ENCODE results near the gene PIWIL1. TPM values are rescaled to one million over a fixed set of nuclear protein-coding genes. Genes with fewer than 3 reads are reported as not detected.

Gene PIWIL1
- total RNA-seq, 1 donor from 2014 or later = not detected

DNA sequence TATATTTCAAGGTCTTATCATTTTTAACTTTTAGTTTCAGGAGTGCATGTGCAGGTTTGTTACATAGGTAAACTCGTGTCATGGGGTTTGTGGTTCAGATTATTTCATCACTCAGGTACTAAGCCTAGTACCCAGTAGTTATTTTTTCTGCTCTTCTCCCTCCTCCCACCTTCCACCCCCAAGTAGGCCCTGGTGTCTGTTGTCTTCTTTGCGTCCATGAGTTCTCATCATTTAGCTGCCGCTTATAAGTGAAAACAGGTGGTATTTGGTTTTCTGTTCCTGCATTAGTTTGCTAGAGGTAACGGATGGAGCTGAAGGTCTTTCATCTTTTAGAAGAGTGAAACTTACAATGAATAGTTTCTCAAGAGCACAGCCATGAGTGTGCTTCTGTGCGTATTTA is 24.4 kb downstream of the PIWIL1 start:
- peaks cover 85% of the 10 kb centered on the region for H3K27me3 Mint-ChIP-seq (ENCODE audit: low read depth)
- no peak overlapping the region for H3K27ac Mint-ChIP-seq (ENCODE audit: unreplicated experiment)

DNA sequence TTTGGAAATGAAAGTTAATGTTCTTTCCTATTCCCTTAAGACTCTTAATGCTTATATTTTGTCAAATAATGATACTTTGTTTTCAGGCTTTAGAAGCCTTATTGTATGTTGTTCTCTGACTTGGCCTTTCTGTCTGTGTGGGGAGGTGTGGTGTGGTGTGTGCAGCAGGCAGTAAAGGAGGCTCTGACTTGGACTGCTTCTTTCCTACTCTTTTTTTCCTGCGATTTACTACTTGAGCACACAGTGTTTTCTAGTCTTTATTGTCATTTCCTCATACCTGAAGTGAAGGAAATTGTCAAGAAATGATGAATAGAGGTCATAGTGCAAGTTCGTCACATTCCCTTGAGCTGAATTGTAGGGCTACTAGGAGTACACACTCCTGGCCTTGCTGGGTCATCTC is 26.9 kb downstream of the PIWIL1 start:
- Mint-ChIP-seq H3K4me1 (no peaks in the 10 kb centered on the region), H3K27ac (ENCODE audit: unreplicated experiment) (no peak overlapping the region)

More for the DNA sequence above, 24.4 kb downstream of the PIWIL1 start:
- Mint-ChIP-seq H3K9me3 (no peaks in the 10 kb centered on the region), H3K4me1 (no peaks in the 10 kb centered on the region), H3K4me3 (no peak overlapping the region), H3K36me3 (ENCODE audit: low read depth) (no peaks in the 10 kb centered on the region)
- TF ChIP-seq, protein P1, sequence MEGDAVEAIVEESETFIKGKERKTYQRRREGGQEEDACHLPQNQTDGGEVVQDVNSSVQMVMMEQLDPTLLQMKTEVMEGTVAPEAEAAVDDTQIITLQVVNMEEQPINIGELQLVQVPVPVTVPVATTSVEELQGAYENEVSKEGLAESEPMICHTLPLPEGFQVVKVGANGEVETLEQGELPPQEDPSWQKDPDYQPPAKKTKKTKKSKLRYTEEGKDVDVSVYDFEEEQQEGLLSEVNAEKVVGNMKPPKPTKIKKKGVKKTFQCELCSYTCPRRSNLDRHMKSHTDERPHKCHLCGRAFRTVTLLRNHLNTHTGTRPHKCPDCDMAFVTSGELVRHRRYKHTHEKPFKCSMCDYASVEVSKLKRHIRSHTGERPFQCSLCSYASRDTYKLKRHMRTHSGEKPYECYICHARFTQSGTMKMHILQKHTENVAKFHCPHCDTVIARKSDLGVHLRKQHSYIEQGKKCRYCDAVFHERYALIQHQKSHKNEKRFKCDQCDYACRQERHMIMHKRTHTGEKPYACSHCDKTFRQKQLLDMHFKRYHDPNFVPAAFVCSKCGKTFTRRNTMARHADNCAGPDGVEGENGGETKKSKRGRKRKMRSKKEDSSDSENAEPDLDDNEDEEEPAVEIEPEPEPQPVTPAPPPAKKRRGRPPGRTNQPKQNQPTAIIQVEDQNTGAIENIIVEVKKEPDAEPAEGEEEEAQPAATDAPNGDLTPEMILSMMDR (conservative IDR thresholded peaks at IDR 0.05) = no peak
- DNase-seq (ENCODE audit: low read depth, low spot score) = no peak

DNA sequence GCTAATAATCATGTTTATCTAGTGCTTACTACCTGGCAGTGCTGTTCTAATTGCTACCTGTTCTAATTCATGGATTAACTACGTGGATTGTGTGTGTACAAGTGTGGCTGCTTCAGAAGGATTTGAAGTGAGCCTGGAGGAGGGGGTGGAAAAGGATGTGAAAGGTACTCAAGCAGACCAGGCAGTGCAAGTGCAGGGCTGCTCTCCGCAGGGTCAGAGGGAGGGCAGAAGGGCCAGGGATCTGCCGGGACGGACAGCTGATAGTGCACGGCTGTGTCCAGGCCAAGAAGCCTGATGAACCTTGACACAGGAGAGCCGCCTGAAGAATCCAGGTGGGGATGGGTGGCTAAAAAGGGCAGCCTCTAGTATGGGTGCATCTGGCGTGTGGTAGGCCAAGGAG is 28.5 kb downstream of the PIWIL1 start:
- TF ChIP-seq, protein P1 (conservative IDR thresholded peaks at IDR 0.05) = no peak
- peaks cover 90% of the 10 kb centered on the region for H3K27me3 Mint-ChIP-seq (ENCODE audit: low read depth)
- no peak overlapping the region for H3K27ac Mint-ChIP-seq (ENCODE audit: unreplicated experiment)
- no peak overlapping the region for H3K4me3 Mint-ChIP-seq
- H3K36me3 Mint-ChIP-seq (ENCODE audit: low read depth) = no peaks in the 10 kb centered on the region
- DNase-seq (ENCODE audit: low read depth, low spot score) = no peak
- peaks cover 2% of the 10 kb centered on the region for H3K4me1 Mint-ChIP-seq
- H3K9me3 Mint-ChIP-seq = peaks cover 3% of the 10 kb centered on the region

More for the DNA sequence above, 26.9 kb downstream of the PIWIL1 start:
- DNase-seq (ENCODE audit: low read depth, low spot score) = no peak
- Mint-ChIP-seq H3K36me3 (ENCODE audit: low read depth) (no peaks in the 10 kb centered on the region), H3K9me3 (peaks cover 3% of the 10 kb centered on the region), H3K27me3 (ENCODE audit: low read depth) (peaks cover 85% of the 10 kb centered on the region), H3K4me3 (no peak overlapping the region)
- TF ChIP-seq, protein P1 (conservative IDR thresholded peaks at IDR 0.05) = no peak

DNA sequence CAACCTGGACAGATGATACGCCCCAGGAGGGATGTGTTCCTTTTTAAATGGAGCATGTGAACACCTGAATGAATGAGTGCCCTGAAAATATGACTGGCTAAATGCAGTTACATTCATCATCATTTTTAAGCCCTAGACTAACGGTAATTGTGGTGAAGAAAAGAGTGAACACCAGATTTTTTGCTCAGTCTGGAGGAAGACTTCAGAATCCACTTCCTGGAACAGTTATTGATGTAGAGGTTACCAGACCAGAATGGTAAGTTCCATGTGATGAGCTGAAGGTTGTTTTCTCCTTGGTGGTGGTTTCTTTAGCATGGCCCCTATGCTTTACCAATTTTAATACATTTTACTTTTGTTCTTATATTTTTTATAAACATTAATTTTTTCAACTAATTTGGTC is 29.3 kb downstream of the PIWIL1 start:
- Mint-ChIP-seq H3K9me3 (peaks cover 3% of the 10 kb centered on the region), H3K27me3 (ENCODE audit: low read depth) (peaks cover 91% of the 10 kb centered on the region), H3K36me3 (ENCODE audit: low read depth) (no peaks in the 10 kb centered on the region), H3K27ac (ENCODE audit: unreplicated experiment) (no peak overlapping the region), H3K4me3 (no peak overlapping the region), H3K4me1 (peaks cover 6% of the 10 kb centered on the region)
- TF ChIP-seq, protein P1 (conservative IDR thresholded peaks at IDR 0.05) = no peak
- DNase-seq (ENCODE audit: low read depth, low spot score) = no peak

DNA sequence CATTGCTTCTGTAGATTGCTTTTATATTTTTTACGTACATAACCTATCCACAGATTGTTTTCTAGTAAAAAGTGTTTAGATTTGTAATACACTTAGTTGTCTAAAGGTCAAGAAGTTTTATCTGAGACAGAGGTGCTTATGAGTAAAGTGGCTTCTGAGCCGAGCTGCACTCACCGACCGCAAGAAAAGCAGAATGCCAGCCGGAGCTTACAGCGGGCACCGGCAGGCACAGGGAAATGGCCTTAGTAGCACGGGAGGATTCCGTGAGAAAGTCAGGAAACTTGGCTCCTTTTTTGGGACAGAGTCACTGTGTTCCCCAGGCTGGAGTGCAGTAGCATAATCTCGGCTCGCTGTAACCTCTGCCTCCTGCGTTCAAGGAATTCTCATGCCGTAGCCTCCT is 29.8 kb downstream of the PIWIL1 start:
- peaks cover 3% of the 10 kb centered on the region for H3K9me3 Mint-ChIP-seq
- H3K4me1 Mint-ChIP-seq = peaks cover 6% of the 10 kb centered on the region
- DNase-seq (ENCODE audit: low read depth, low spot score) = no peak
- H3K36me3 Mint-ChIP-seq (ENCODE audit: low read depth) = no peaks in the 10 kb centered on the region
- H3K27me3 Mint-ChIP-seq (ENCODE audit: low read depth) = peaks cover 87% of the 10 kb centered on the region
- H3K27ac Mint-ChIP-seq (ENCODE audit: unreplicated experiment) = no peak overlapping the region
- TF ChIP-seq, protein P1 (conservative IDR thresholded peaks at IDR 0.05) = no peak
- H3K4me3 Mint-ChIP-seq = no peak overlapping the region

DNA sequence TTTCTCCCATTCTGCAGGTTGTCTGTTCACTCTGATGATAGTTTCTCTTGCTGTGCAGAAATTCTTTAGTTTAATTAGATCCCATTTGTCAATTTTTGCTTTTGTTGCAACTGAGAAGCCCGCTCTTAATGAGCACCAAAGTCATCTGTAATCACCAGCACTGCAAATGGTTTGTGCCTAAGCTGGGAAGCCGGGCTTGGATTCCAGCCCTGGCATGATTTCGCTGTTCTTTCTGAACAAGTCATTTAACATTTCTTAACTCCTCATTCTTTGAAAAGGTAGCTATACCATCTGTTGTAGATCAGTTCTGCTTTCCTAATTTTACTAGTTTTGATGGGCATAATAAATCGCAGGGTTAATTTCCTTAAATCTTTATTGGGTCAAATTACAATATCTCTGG is 32.1 kb downstream of the PIWIL1 start:
- DNase-seq (ENCODE audit: low read depth, low spot score) = no peak
- H3K9me3 Mint-ChIP-seq = peaks cover 3% of the 10 kb centered on the region
- H3K4me3 Mint-ChIP-seq = no peak overlapping the region
- no peak overlapping the region for H3K27ac Mint-ChIP-seq (ENCODE audit: unreplicated experiment)
- peaks cover 6% of the 10 kb centered on the region for H3K4me1 Mint-ChIP-seq
- TF ChIP-seq, protein P1 (conservative IDR thresholded peaks at IDR 0.05) = no peak
- peaks cover 93% of the 10 kb centered on the region for H3K27me3 Mint-ChIP-seq (ENCODE audit: low read depth)
- H3K36me3 Mint-ChIP-seq (ENCODE audit: low read depth) = no peaks in the 10 kb centered on the region
